Loucy (cell line): ENCODE measurements around the gene C12orf57.

ENCODE experiments used
- H2AFZ ChIP-seq: fragments of 200-600 bp; sonication (generic); 2 replicates; pipeline ENCODE4 v1.6.0; 2016; ENCODE audit warnings: antibody characterized with exemption, mild to moderate bottlenecking, low read length, moderate library complexity
- H3F3A ChIP-seq: fragments of 200-600 bp; 2 replicates; pipeline ENCODE4 v1.6.0; 2016; ENCODE audit warnings: antibody characterized with exemption, low read depth, mild to moderate bottlenecking
- H3K27me3 ChIP-seq: fragments of 200-600 bp; sonication (generic); 2 replicates; pipeline ENCODE4 v1.6.1; 2014; ENCODE audit warnings: low read length, mild to moderate bottlenecking; ENCODE audit not compliant: insufficient read depth, poor library complexity, severe bottlenecking
- H3K36me3 ChIP-seq: fragments of 200-600 bp; sonication (generic); 2 replicates; pipeline ENCODE4 v1.6.1; 2016; ENCODE audit warnings: low read length; ENCODE audit not compliant: insufficient read depth
- H3K4me1 ChIP-seq: fragments of 200-600 bp; sonication (generic); 2 replicates; pipeline ENCODE4 v1.5.1; 2014; ENCODE audit warnings: low read length, mild to moderate bottlenecking; ENCODE audit not compliant: insufficient read depth, poor library complexity, severe bottlenecking
- H3K4me2 ChIP-seq: fragments of 200-600 bp; sonication (generic); 2 replicates; pipeline ENCODE4 v1.6.0; 2014; ENCODE audit warnings: antibody characterized with exemption, low read length, low read depth, mild to moderate bottlenecking; ENCODE audit not compliant: poor library complexity, severe bottlenecking
- H3K4me3 ChIP-seq: fragments of 200-600 bp; sonication (generic); 2 replicates; pipeline ENCODE4 v1.5.1; 2014; ENCODE audit warnings: low read length, mild to moderate bottlenecking, mixed read lengths; ENCODE audit not compliant: poor library complexity, severe bottlenecking
- H3K79me2 ChIP-seq: fragments of 200-600 bp; sonication (generic); 2 replicates; pipeline ENCODE4 v1.6.1; 2014; ENCODE audit warnings: low read length; ENCODE audit not compliant: insufficient read depth
- H3K9ac ChIP-seq: fragments of 200-600 bp; sonication (generic); 2 replicates; pipeline ENCODE4 v1.6.0; 2014; ENCODE audit warnings: mild to moderate bottlenecking, low read depth, low read length, moderate library complexity; ENCODE audit not compliant: poor library complexity, severe bottlenecking
- H3K9me2 ChIP-seq: fragments of 200-600 bp; sonication (generic); replicated peaks from 2 replicates; pipeline ENCODE4 v1.6.1; 2016; ENCODE audit warnings: low read depth, low read length, mixed read lengths
- H3K9me3 ChIP-seq: fragments of 200-600 bp; sonication (generic); 2 replicates; pipeline ENCODE4 v1.6.1; 2014; ENCODE audit warnings: mild to moderate bottlenecking, antibody characterized with exemption, low read length, low read depth; ENCODE audit not compliant: insufficient read depth
- H4K20me1 ChIP-seq: fragments of 200-600 bp; sonication (generic); 2 replicates; pipeline ENCODE4 v1.6.0; 2014; ENCODE audit warnings: antibody characterized with exemption, low read length, mild to moderate bottlenecking; ENCODE audit not compliant: insufficient read depth, poor library complexity, severe bottlenecking
- CTCF ChIP-seq: fragments of 200-600 bp; sonication (generic); conservative IDR thresholded peaks from 2 replicates; pipeline ENCODE4 v1.5.1; 2014; ENCODE audit warnings: mild to moderate bottlenecking, antibody characterized with exemption, low read length
- EZH2phosphoT487 ChIP-seq: fragments of 200-600 bp; IDR thresholded peaks from 2 replicates; pipeline ENCODE4 v1.6.1; 2018; ENCODE audit warnings: antibody characterized with exemption, mild to moderate bottlenecking, moderate library complexity, borderline replicate concordance

C12orf57 gene

GRCh38 chr12:6974180-6974579, 30.4 kb downstream of the C12orf57 start:
- Histone ChIP-seq H4K20me1 (peaks cover 3% of the 10 kb centered on the region), H3K36me3 (peaks cover 50% of the 10 kb centered on the region; the same call in 1 of the 2 replicates), H3K9ac (no peak overlapping the region), H3K27me3 (no peaks in the 10 kb centered on the region), H3K9me3 (no peaks in the 10 kb centered on the region), H3K4me3 (no peak overlapping the region), H2AFZ (no peak overlapping the region), H3K4me1 (peaks cover 15% of the 10 kb centered on the region), H3K4me2 (no peak overlapping the region), H3K79me2 (peaks cover 39% of the 10 kb centered on the region), H3K9me2 (no peaks in the 10 kb centered on the region), H3F3A (no peaks in the 10 kb centered on the region; the same call in 1 of the 2 replicates)
- TF ChIP-seq EZH2phosphoT487 (no peak), CTCF (no peak)

GRCh38 chr12:6975297-6976032, 31.6 kb downstream of the C12orf57 start:
- Histone ChIP-seq H3F3A (no peaks in the 10 kb centered on the region; the same call in 1 of the 2 replicates), H3K4me3 (no peak overlapping the region), H3K36me3 (peaks cover 51% of the 10 kb centered on the region; the same call in 1 of the 2 replicates), H3K4me1 (peaks cover 13% of the 10 kb centered on the region), H3K9me2 (no peaks in the 10 kb centered on the region), H3K4me2 (no peak overlapping the region), H2AFZ (no peak overlapping the region), H3K9ac (no peak overlapping the region), H4K20me1 (no peaks in the 10 kb centered on the region), H3K79me2 (peaks cover 26% of the 10 kb centered on the region), H3K9me3 (no peaks in the 10 kb centered on the region), H3K27me3 (no peaks in the 10 kb centered on the region)
- TF ChIP-seq EZH2phosphoT487 (no peak), CTCF (no peak)

- H3K9ac ChIP-seq, result no peak overlapping the region
- no peak for TF ChIP-seq EZH2phosphoT487
- TF ChIP-seq CTCF, result no peak
- H3K36me3 ChIP-seq, result peaks cover 70% of the 10 kb centered on the region; the same call in 1 of the 2 replicates
Measured at GRCh38 chr12:6977653-6978052, 33.8 kb downstream of the C12orf57 start.

More at GRCh38 chr12:6977653-6978052, 33.8 kb downstream of the C12orf57 start:
- Histone ChIP-seq H4K20me1 (no peaks in the 10 kb centered on the region), H2AFZ (no peak overlapping the region), H3K4me1 (peaks cover under 1% of the 10 kb centered on the region), H3K4me2 (no peak overlapping the region), H3K9me3 (no peaks in the 10 kb centered on the region), H3K9me2 (no peaks in the 10 kb centered on the region), H3K4me3 (no peak overlapping the region), H3K79me2 (peaks cover 6% of the 10 kb centered on the region), H3K27me3 (no peaks in the 10 kb centered on the region), H3F3A (no peaks in the 10 kb centered on the region; the same call in 1 of the 2 replicates)
